ENCODE measurements around the gene SLC25A1.

SLC25A1 gene

GRCh38 chr22:19180740-19181410, 2.3 kb upstream of the SLC25A1 start:
- ATAC-seq, result no peak

GRCh38 chr22:19180234-19180633, 1.7 kb upstream of the SLC25A1 start:
- no peak for TF ChIP-seq ESRRG (CRISPR knock-in tag; IDR thresholded peaks at IDR 0.05)
- TF ChIP-seq GLIS3 (CRISPR knock-in tag; IDR thresholded peaks at IDR 0.05), result no peak
- TF ChIP-seq TSHZ2 (CRISPR knock-in tag; IDR thresholded peaks at IDR 0.05), result no peak
- TF ChIP-seq OSR1 (CRISPR knock-in tag; IDR thresholded peaks at IDR 0.05), result no peak
- TF ChIP-seq ARNTL (CRISPR knock-in tag; IDR thresholded peaks at IDR 0.05; ENCODE audit: borderline replicate concordance, low read depth), result no peak
- TF ChIP-seq SNAI2 (CRISPR knock-in tag; IDR thresholded peaks at IDR 0.05), result no peak
- no peak for TF ChIP-seq ZFP30 (CRISPR knock-in tag; IDR thresholded peaks at IDR 0.05)
- no peak for TF ChIP-seq ISL1 (CRISPR knock-in tag; IDR thresholded peaks at IDR 0.05)
- no peak for TF ChIP-seq ZC3H10 (CRISPR knock-in tag; IDR thresholded peaks at IDR 0.05)
- no peak for TF ChIP-seq TOX (CRISPR knock-in tag; IDR thresholded peaks at IDR 0.05; ENCODE audit: borderline replicate concordance)
- TF ChIP-seq RARB (CRISPR knock-in tag; IDR thresholded peaks at IDR 0.05), result no peak
- TF ChIP-seq ZFP3 (CRISPR knock-in tag; IDR thresholded peaks at IDR 0.05), result no peak
- no peak for TF ChIP-seq CREB5 (CRISPR knock-in tag; IDR thresholded peaks at IDR 0.05; ENCODE audit: low read depth)
- TF ChIP-seq CSDC2 (CRISPR knock-in tag; IDR thresholded peaks at IDR 0.05), result no peak
- no peak for TF ChIP-seq ZNF565 (CRISPR knock-in tag; conservative IDR thresholded peaks at IDR 0.05; ENCODE audit: low read depth)
- no peak for TF ChIP-seq BACH2 (CRISPR knock-in tag; IDR thresholded peaks at IDR 0.05; ENCODE audit: borderline replicate concordance)
- ATAC-seq, result no peak

More at GRCh38 chr22:19180740-19181410, 2.3 kb upstream of the SLC25A1 start:
- TF ChIP-seq ZFP30 (CRISPR knock-in tag; IDR thresholded peaks at IDR 0.05) (no peak), RARB (CRISPR knock-in tag; IDR thresholded peaks at IDR 0.05) (no peak), GLIS3 (CRISPR knock-in tag; IDR thresholded peaks at IDR 0.05) (no peak), ZC3H10 (CRISPR knock-in tag; IDR thresholded peaks at IDR 0.05) (no peak), ZNF70 (CRISPR knock-in tag; IDR thresholded peaks at IDR 0.05) (no peak), POU6F1 (CRISPR knock-in tag; IDR thresholded peaks at IDR 0.05; ENCODE audit: borderline replicate concordance, low read depth) (no peak), TOX (CRISPR knock-in tag; IDR thresholded peaks at IDR 0.05; ENCODE audit: borderline replicate concordance) (no peak), ESRRG (CRISPR knock-in tag; IDR thresholded peaks at IDR 0.05) (no peak), SNAI2 (CRISPR knock-in tag; IDR thresholded peaks at IDR 0.05) (no peak), OSR1 (CRISPR knock-in tag; IDR thresholded peaks at IDR 0.05) (no peak), TSHZ2 (CRISPR knock-in tag; IDR thresholded peaks at IDR 0.05) (no peak), CSDC2 (CRISPR knock-in tag; IDR thresholded peaks at IDR 0.05) (no peak), CREB5 (CRISPR knock-in tag; IDR thresholded peaks at IDR 0.05; ENCODE audit: low read depth) (no peak)
